ENCODE data around the gene DNASE1L2. TPM values are rescaled to one million over a fixed set of nuclear protein-coding genes. Genes with fewer than 3 reads are reported as not detected.

DNASE1L2 gene
- total RNA-seq, 2 donors from 2014 or later = 0.35 to 1.3 TPM

DNA sequence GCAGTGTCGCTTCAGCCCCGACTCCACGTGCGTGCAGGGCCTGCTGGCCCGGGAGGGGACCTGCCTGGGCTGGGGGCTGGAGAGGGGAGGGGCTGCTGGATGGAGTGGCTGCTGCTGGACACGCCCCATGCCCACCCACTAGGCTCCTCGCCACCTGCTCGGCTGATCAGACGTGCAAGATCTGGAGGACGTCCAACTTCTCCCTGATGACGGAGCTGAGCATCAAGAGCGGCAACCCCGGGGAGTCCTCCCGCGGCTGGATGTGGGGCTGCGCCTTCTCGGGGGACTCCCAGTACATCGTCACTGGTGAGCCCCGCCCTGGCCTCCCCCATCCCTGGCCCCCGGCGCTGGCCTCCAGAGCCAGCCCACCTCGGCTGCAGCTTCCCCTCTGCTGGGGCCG is 27.9 kb upstream of the DNASE1L2 start:
- peaks cover 1% of the 10 kb centered on the region for H3K4me1 ChIP-seq (ENCODE audit: control insufficient read depth, insufficient read depth, low read length)
- WGBS, 2 experiments (ENCODE audit: insufficient coverage in 1 of 2, insufficient read length in 1 of 2) = 90 to 95% methylated on average over 19 to 23 of the region's 23 CpGs
- no peaks in the 10 kb centered on the region for H3K27me3 ChIP-seq (ENCODE audit: control insufficient read depth, insufficient read depth, low read length, poor library complexity, severe bottlenecking)
- no peak overlapping the region for H3K9ac ChIP-seq (ENCODE audit: extremely low read depth, low read length, poor library complexity, severe bottlenecking)
- peaks cover 29% of the 10 kb centered on the region for H3K36me3 ChIP-seq (ENCODE audit: control insufficient read depth, insufficient read depth, low read length)
- Mint-ChIP-seq H3K9me3 (peaks cover 4% of the 10 kb centered on the region), H3K4me3 (no peak overlapping the region), H3K27me3 (ENCODE audit: insufficient read depth) (peaks cover 5% of the 10 kb centered on the region), H3K36me3 (ENCODE audit: low read depth) (peaks cover 31% of the 10 kb centered on the region), H3K27ac (no peak overlapping the region), H3K4me1 (peaks cover 10% of the 10 kb centered on the region)
- no peaks in the 10 kb centered on the region for H3K9me3 ChIP-seq (ENCODE audit: control insufficient read depth, low read length)
- no peak for DNase-seq
- no peak overlapping the region for H3K27ac ChIP-seq (ENCODE audit: low read depth, low read length)
- H3K4me3 ChIP-seq (ENCODE audit: low read length) = no peak overlapping the region
- TF ChIP-seq, protein P1, sequence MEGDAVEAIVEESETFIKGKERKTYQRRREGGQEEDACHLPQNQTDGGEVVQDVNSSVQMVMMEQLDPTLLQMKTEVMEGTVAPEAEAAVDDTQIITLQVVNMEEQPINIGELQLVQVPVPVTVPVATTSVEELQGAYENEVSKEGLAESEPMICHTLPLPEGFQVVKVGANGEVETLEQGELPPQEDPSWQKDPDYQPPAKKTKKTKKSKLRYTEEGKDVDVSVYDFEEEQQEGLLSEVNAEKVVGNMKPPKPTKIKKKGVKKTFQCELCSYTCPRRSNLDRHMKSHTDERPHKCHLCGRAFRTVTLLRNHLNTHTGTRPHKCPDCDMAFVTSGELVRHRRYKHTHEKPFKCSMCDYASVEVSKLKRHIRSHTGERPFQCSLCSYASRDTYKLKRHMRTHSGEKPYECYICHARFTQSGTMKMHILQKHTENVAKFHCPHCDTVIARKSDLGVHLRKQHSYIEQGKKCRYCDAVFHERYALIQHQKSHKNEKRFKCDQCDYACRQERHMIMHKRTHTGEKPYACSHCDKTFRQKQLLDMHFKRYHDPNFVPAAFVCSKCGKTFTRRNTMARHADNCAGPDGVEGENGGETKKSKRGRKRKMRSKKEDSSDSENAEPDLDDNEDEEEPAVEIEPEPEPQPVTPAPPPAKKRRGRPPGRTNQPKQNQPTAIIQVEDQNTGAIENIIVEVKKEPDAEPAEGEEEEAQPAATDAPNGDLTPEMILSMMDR (conservative IDR thresholded peaks at IDR 0.05) = no peak

DNA sequence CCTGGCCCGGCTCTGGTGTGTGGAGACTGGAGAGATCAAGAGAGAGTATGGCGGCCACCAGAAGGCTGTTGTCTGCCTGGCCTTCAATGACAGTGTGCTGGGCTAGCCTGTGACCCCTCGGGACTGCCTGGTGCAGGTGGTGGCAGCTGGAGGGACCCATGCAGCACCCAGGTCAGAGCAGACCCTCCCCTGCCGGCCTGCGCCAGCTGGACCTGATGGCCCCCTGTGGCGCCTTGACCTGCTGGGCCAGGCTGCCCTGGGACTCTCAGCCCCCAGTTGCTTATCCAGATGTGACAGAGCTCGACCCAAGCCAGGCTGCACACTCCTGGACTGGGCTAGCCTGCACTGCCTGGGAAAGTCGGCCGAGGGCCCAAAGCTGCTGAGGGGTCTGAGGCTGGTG is 27.5 kb upstream of the DNASE1L2 start:
- no peaks in the 10 kb centered on the region for H3K9me3 ChIP-seq (ENCODE audit: control insufficient read depth, low read length)
- DNase-seq = no peak
- H3K4me1 ChIP-seq (ENCODE audit: control insufficient read depth, insufficient read depth, low read length) = peaks cover 3% of the 10 kb centered on the region
- H3K4me3 ChIP-seq (ENCODE audit: low read length) = no peak overlapping the region
- Mint-ChIP-seq H3K9me3 (no peaks in the 10 kb centered on the region), H3K27ac (no peak overlapping the region), H3K27me3 (ENCODE audit: insufficient read depth) (peaks cover under 1% of the 10 kb centered on the region), H3K36me3 (ENCODE audit: low read depth) (peaks cover 34% of the 10 kb centered on the region), H3K4me1 (peaks cover 14% of the 10 kb centered on the region), H3K4me3 (no peak overlapping the region)
- H3K36me3 ChIP-seq (ENCODE audit: control insufficient read depth, insufficient read depth, low read length) = peaks cover 32% of the 10 kb centered on the region
- no peak overlapping the region for H3K27ac ChIP-seq (ENCODE audit: low read depth, low read length)
- H3K9ac ChIP-seq (ENCODE audit: extremely low read depth, low read length, poor library complexity, severe bottlenecking) = no peak overlapping the region
- TF ChIP-seq, protein P1 (conservative IDR thresholded peaks at IDR 0.05) = no peak
- 92 to 96% methylated on average over 8 to 9 of the region's 9 CpGs for WGBS, 2 experiments (ENCODE audit: insufficient coverage in 1 of 2, insufficient read length in 1 of 2)
- H3K27me3 ChIP-seq (ENCODE audit: control insufficient read depth, insufficient read depth, low read length, poor library complexity, severe bottlenecking) = no peaks in the 10 kb centered on the region

DNA sequence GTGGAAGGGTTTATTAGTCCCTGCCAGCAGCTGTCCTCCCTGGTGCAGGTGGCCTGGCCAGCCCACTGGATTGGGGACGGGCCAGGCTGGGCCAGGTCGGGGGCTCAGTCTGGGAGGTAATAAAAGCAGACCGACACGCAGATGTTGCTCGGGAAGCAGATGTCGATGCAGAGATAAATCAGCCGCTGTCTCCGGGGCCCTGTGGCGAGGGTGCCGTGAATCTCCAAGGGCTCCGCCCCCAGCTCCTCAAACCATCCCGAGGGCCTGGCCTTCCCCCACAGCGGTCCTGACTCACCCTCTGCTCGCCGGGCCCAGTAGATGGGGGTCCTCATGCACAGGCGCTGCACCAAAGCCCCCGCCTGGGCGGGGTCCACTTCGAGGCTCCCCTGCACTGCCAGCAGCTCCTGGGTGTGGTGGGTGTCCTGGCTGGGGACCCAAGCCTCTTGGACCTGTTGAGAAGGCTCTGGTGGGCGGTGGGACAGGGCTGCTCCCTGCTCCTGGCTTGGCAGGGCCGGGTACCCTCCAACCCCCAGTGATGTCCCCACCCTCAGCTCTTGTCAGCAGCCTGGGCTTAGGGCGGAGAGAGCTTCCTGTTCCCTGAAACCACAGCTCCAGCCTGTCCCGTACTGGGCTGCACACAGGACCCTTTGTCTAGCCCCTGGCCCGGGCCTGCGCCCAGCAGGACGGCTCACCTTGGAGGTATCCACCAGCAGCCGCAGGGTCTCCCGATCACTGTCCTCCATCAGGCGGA is 26.8 kb upstream of the DNASE1L2 start:
- Mint-ChIP-seq H3K27ac (no peak overlapping the region), H3K4me1 (peaks cover 14% of the 10 kb centered on the region), H3K36me3 (ENCODE audit: low read depth) (peaks cover 34% of the 10 kb centered on the region), H3K9me3 (no peaks in the 10 kb centered on the region), H3K27me3 (ENCODE audit: insufficient read depth) (no peaks in the 10 kb centered on the region), H3K4me3 (no peak overlapping the region)
- H3K4me1 ChIP-seq (ENCODE audit: control insufficient read depth, insufficient read depth, low read length) = peaks cover 3% of the 10 kb centered on the region
- H3K27me3 ChIP-seq (ENCODE audit: control insufficient read depth, insufficient read depth, low read length, poor library complexity, severe bottlenecking) = no peaks in the 10 kb centered on the region
- H3K36me3 ChIP-seq (ENCODE audit: control insufficient read depth, insufficient read depth, low read length) = peaks cover 32% of the 10 kb centered on the region
- H3K9ac ChIP-seq (ENCODE audit: extremely low read depth, low read length, poor library complexity, severe bottlenecking) = no peak overlapping the region
- H3K4me3 ChIP-seq (ENCODE audit: low read length) = no peak overlapping the region
- H3K27ac ChIP-seq (ENCODE audit: low read depth, low read length) = no peak overlapping the region
- no peak for DNase-seq
- H3K9me3 ChIP-seq (ENCODE audit: control insufficient read depth, low read length) = no peaks in the 10 kb centered on the region
- 96 to 97% methylated on average over 23 to 29 of the region's 29 CpGs for WGBS, 2 experiments (ENCODE audit: insufficient coverage in 1 of 2, insufficient read length in 1 of 2)
- TF ChIP-seq, protein P1 (conservative IDR thresholded peaks at IDR 0.05) = no peak
